ENCODE measurements around the gene SYNE3.
"Not testable (repeated sequence)": the region's sequence is repeated elsewhere in the genome, so short reads cannot be mapped to it uniquely, and the experiment has no call there.

Gene SYNE3

GRCh38 chr14:95526483-95527386 is 10.3 kb upstream of the SYNE3 start:
- no peak for DNase-seq (ENCODE audit: insufficient read length, low spot score)
- no peak for FAIRE-seq

GRCh38 chr14:95525999-95526398 is 9.5 kb upstream of the SYNE3 start:
- no peak for DNase-seq (ENCODE audit: insufficient read length, low spot score)
- no peak for FAIRE-seq

- DNase-seq (ENCODE audit: insufficient read length, low spot score) (no peak), FAIRE-seq (no peak)
Measured at GRCh38 chr14:95524706-95525512, 8.5 kb upstream of the SYNE3 start.

- DNase-seq (ENCODE audit: insufficient read length, low spot score) (no peak), FAIRE-seq (no peak)
Measured at GRCh38 chr14:95523815-95524448, 7.5 kb upstream of the SYNE3 start.

- FAIRE-seq: no peak
- no peak for DNase-seq (ENCODE audit: insufficient read length, low spot score)
Measured at GRCh38 chr14:95523051-95523814, 6.8 kb upstream of the SYNE3 start.

DNA sequence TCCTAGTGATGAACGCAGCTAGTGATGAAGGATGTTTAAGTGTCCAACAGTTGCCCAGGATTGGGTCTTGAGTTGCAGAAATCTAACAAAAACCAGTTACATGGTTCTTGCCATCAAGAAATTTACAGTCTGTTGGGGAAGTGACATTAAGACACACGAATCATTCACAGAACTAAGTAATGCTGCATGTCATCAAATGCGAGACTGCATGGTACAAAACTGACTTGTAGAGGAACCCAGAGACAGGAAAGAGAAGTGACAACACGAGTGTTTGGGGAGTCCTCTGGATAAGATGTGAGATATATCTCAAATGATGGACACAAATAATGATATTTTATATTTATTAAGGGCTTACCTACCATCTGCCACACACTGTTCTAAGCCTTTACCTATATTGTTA is 6.1 kb upstream of the SYNE3 start:
- DNase-seq (ENCODE audit: insufficient read length, low spot score): no peak
- FAIRE-seq: no peak

GRCh38 chr14:95522116-95522515 is 5.7 kb upstream of the SYNE3 start:
- DNase-seq (ENCODE audit: insufficient read length, low spot score) (no peak), FAIRE-seq (no peak)

DNA sequence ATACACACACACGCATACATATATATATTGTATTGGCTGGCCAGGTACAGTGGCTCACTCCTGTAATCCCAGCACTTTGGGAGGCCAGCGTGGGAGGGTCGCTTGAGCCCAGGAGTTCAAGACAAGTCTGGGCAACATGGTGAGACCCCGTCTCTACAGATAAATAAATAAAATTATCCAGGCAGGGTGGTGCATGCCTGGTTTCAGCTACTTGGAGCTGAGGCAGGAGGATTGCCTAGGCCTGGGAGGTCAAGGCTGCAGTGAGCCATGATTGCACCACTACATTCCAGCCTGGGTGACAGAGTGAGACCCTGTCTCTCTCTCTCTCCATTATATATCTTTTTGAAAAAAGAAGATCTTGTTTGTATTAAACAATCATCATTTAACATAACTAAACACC is 4.6 kb upstream of the SYNE3 start:
- DNase-seq (ENCODE audit: insufficient read length, low spot score) (no peak), FAIRE-seq (no peak)

DNA sequence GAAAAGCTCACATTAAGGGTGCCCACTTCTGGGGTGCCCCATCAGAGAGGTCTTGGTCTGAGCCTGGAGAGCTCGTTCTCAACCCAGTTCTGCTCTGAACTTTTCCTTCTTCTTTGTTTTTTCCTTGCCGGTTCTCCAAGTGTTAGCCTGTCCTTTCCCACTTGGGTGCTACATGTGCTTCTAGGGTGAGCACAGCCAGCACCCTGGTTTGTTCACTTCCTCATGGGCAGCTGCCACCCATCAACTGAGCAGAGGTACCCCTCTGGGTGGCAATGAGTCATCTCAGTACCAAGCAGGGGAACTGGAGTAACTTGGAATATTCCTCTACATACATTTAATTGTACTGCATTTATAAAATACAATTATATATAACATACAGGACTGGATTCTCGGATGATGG is 3.9 kb upstream of the SYNE3 start:
- DNase-seq (ENCODE audit: insufficient read length, low spot score) (no peak), FAIRE-seq (no peak)

DNA sequence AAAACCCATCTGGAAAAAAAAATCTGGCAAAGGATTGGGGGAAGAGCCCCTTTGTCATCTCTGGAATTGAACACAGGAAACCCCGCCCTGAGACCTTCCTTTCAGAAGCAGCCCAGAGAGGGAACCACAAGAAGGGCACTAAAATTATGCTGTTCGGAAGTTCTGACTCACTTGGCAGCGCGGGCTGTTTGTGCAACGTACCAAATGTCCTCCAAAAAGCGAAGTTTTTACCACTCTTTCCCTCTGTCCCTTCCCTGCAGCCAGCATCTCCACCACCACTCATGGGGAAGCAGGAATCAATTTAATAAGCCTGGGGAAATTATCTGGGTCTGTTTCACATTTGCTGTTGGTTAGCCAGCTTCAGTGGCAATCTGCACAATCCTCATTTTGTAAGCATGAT is 3.2 kb upstream of the SYNE3 start:
- no peak for FAIRE-seq
- DNase-seq (ENCODE audit: insufficient read length, low spot score): no peak

DNA sequence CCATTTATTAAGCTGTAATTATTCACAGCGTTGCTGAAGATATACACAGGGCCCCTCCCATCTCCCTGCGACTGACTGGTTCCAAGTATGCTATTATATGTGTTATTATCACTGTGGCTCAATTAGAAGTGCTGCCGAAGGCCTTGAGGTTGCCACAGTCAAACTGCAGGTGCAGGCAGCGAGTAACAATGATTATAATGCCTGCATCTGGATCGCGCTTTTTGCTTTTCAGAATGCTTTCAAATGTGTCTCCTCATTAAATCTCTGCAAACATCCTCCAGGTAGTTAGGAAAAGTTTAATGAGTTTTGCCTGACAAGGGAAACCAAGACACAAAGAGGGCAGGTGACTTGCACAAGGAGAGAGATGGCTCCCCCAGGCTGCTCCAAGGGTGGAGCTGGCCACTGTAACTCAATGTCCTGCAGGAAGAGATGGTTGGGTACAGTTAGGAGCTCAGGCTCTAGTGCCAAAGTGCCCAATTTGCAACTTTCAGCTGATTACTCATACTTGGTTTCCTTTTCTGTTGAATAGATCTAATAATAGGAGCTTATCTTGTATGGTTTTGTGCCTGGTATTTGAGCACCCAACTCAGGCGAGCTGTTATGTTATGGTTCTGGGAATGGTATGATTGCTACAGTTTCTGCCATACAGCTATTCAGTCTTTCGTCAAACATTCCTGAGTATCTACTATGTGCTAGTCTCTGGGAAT is 1.7 kb upstream of the SYNE3 start:
- DNase-seq (ENCODE audit: insufficient read length, low spot score): no peak
- FAIRE-seq: no peak

DNA sequence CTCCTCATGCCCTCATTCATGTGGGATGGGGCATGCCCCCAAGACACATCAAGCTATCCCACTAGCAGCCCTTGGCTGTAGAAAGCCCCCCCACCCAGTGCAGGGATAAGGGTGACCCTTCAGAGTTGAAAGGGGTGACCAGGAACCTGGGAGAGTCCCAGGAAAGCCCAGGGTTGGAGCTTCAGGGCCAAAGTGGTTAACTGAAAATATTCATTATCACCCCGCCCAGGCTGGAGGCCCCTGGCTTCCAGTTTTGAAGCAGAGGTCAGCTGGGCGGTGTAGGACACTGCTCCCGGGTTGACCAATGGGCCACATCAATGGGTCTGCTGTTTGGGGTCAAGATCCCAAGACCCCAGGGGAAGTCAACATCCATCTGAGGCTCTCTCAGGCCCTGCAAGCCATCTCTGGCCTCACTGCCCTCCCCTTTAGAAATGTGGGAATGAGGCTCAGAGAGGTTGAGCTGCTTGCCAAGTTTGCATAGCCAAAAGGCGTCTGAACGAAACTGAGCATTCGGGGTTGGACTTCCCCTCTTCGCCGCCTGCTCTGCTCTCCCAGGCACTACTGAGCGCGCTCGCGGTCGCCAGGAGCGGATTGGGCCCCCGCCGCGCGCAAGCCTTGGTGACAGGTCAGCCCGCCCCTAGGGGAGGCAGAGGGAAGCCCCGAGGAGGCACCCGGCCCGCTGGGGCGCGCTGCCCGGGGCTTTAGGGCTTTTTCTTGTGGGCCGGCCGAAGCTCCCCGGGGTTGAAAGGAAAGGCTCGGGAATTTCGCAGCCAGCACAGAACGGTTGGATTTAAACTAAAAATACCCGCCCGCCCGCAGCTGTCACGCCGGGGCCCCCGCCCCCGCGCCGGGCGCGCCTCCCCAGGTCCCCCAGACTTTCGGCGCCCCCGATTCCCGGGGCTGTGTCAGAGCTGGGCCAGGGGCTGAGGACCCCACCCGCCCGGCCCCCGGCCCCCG is 576 bp downstream of the SYNE3 start:
- DNase-seq (ENCODE audit: insufficient read length, low spot score): no peak
- peak; percentile 26 for FAIRE-seq

DNA sequence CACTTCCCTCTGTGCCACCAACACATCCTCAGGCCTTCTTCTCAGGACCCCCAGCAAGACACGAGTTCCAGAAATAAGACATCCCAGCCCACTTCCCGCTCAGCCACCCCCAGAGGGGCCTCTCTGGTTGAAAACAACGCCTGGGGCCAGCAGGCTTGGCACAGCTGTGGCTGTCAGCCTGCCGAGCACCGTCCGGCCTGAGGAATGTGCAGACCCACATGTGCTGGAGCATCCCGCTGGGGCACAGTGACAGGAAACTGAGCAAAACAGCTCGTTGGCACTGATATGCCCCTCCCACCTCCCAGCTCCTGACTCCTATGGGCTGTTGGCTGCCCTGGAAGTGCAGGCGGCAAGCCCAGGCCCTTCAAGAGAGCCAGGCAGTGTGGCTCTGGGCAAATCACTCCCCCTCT is 1.4 kb downstream of the SYNE3 start:
- DNase-seq (ENCODE audit: insufficient read length, low spot score) (no peak), FAIRE-seq (no peak)

DNA sequence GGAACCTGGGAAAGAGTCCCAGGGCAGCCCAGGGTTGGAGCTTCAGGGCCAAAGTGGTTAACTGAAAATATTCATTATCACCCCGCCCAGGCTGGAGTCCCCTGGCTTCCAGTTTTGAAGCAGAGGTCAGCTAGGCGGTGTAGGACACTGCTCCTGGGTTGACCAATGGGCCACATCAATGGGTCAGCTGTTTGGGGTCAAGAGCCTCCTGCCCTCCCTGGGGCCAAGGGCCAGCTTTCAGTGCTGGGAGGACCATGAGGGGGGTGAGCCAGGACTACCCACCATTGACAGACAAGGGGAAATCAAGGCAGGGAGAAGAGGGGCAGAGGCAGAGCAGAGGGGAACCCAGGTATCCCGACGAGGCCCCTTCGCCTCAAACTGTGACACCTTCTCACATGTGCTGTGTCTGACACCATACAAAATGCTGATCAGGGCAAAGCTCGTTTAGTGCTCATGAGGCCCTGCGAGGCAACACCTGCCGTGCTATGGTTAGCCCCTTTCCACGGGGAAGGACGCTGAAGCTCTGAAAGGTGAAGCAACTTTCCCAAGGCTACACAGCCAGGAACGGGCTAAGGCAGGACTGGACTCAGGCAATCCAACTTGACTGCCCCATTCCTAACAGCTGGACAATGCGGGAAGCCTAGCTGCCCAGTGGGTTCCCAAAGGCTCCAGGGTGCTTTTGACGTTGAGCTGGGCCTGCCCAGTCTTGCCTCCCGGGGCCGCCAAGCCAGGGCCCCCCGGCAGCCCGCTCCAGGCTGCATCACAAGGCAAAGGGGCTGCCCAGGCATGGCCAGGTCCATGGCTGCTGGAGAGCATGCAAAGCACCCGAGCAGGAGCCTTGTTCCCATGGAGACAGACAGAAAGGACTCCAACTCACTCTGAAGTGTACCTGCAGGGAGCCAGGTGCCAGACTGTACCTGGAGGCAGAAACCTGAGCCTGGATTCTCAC is 2.0 kb downstream of the SYNE3 start:
- FAIRE-seq (no peak), DNase-seq (ENCODE audit: insufficient read length, low spot score) (no peak)

GRCh38 chr14:95513291-95513690 is 3.2 kb downstream of the SYNE3 start:
- no peak for DNase-seq (ENCODE audit: insufficient read length, low spot score)
- FAIRE-seq: no peak

DNA sequence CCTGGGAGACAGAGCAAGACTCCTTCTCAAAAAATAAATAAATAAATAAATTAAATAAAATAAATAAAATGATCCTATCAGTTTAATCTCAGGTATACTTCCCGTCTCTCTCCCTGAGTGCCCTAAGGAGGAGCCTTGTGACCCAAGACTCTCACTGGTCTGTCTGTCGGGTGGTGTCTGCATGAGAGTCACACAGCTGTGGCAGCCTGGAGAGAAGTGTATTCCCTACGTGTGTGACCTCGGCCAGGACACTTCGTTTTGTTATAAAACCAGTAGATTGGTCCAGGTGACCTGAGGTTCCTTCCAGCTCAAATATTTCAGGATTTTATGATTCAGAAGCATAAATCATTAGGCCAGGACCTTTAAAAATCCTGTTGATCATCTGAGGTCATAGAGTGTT is 4.8 kb downstream of the SYNE3 start:
- FAIRE-seq (no peak), DNase-seq (ENCODE audit: insufficient read length, low spot score) (no peak)

- DNase-seq (ENCODE audit: insufficient read length, low spot score) (no peak), FAIRE-seq (no peak)
Measured at GRCh38 chr14:95510804-95511203, 5.6 kb downstream of the SYNE3 start.

- DNase-seq (ENCODE audit: insufficient read length, low spot score); FAIRE-seq: not testable (repeated sequence)
Measured at GRCh38 chr14:95510344-95510743, 6.1 kb downstream of the SYNE3 start.

Data from HTR-8/SVneo (cell line).